GM19025 (cell line): Measurements from ENCODE around the gene POLR1G.
"Not testable (repeated sequence)": the region's sequence is repeated elsewhere in the genome, so short reads cannot be mapped to it uniquely, and the experiment has no call there.

Experiments used
- ATAC-seq: cut with Tn5 transposase; IDR thresholded peaks from one replicate; pipeline ENCODE4 v1.9.1; 2021; ENCODE audit warnings: mild to moderate bottlenecking, low read depth, moderate library complexity; ENCODE audit not compliant: unreplicated experiment

Gene POLR1G

GRCh38 chr19:45419895-45420294 lies 13.5 kb downstream of the POLR1G start:
- no peak for ATAC-seq

GRCh38 chr19:45420356-45420755 lies 13.9 kb downstream of the POLR1G start:
- no peak for ATAC-seq

GRCh38 chr19:45420871-45421270 lies 14.4 kb downstream of the POLR1G start:
- ATAC-seq = no peak

GRCh38 chr19:45421947-45422498 lies 15.6 kb downstream of the POLR1G start:
- no peak for ATAC-seq

- no peak for ATAC-seq
These were observed 16.7 kb downstream of the POLR1G start for GRCh38 chr19:45423033-45423588.

GRCh38 chr19:45423589-45424190 lies 17.2 kb downstream of the POLR1G start, which contains the start of gene ERCC1:
TSS of gene ERCC1 (minus strand) at chr19:45423917. CDS start at chr19:45423374, 543 bp downstream.
- ATAC-seq = peak; percentile 69

- no peak for ATAC-seq
These were observed 18.0 kb downstream of the POLR1G start for GRCh38 chr19:45424191-45425058.

- no peak for ATAC-seq
These were observed 22.2 kb downstream of the POLR1G start for GRCh38 chr19:45428384-45429231.

GRCh38 chr19:45429896-45430295 lies 23.5 kb downstream of the POLR1G start:
- not testable (repeated sequence) for ATAC-seq

GRCh38 chr19:45431008-45431407 lies 24.6 kb downstream of the POLR1G start:
- not testable (repeated sequence) for ATAC-seq

GRCh38 chr19:45432543-45432942 lies 26.1 kb downstream of the POLR1G start:
- ATAC-seq = not testable (repeated sequence)

- ATAC-seq = no peak
These were observed 30.9 kb downstream of the POLR1G start for GRCh38 chr19:45437328-45437727.

- no peak for ATAC-seq
These were observed 32.7 kb downstream of the POLR1G start for GRCh38 chr19:45439190-45439568.

GRCh38 chr19:45439569-45440258 lies 33.3 kb downstream of the POLR1G start:
- peak; percentile 55 for ATAC-seq

GRCh38 chr19:45440259-45440638 lies 33.8 kb downstream of the POLR1G start:
- no peak for ATAC-seq

- ATAC-seq = no peak
These were observed 34.6 kb downstream of the POLR1G start for GRCh38 chr19:45440873-45441654.

GRCh38 chr19:45442408-45442777 lies 35.9 kb downstream of the POLR1G start:
- no peak for ATAC-seq

- no peak for ATAC-seq
These were observed 36.5 kb downstream of the POLR1G start for GRCh38 chr19:45442778-45443461.
